Bone marrow (tissue), 2 donors: Measurements from ENCODE around the gene DRAXIN.

Experiments
- DNase-seq, 2 donors: peaks; one replicate each; lab custom pipeline; 2025; lab: John Stamatoyannopoulos, UW

The DRAXIN gene

GRCh38 chr1:11691302-11691914 lies at the start of gene DRAXIN:
Gene DRAXIN (plus strand): TSS chr1:11691710. CDS start chr1:11706259, 14,549 bp downstream.
- DNase-seq, result no peak

- DNase-seq, result no peak
Observed at GRCh38 chr1:11641776-11642305, 49.7 kb upstream of the DRAXIN start.

GRCh38 chr1:11642418-11643017 lies 49.0 kb upstream of the DRAXIN start:
- DNase-seq, result peak; percentile 12 to 63

- DNase-seq, result no peak
Observed at GRCh38 chr1:11643782-11644181, 47.7 kb upstream of the DRAXIN start.

- DNase-seq, result no peak
Observed at GRCh38 chr1:11645270-11645669, 46.2 kb upstream of the DRAXIN start.

GRCh38 chr1:11645670-11646265 lies 45.7 kb upstream of the DRAXIN start:
- peak; percentile 18 to 48 for DNase-seq

GRCh38 chr1:11646317-11646716 lies 45.2 kb upstream of the DRAXIN start:
- no peak for DNase-seq

GRCh38 chr1:11647333-11647732 lies 44.2 kb upstream of the DRAXIN start:
- no peak for DNase-seq

- no peak for DNase-seq
Observed at GRCh38 chr1:11648039-11648438, 43.5 kb upstream of the DRAXIN start.

- no peak for DNase-seq
Observed at GRCh38 chr1:11648732-11649158, 42.8 kb upstream of the DRAXIN start.

GRCh38 chr1:11649237-11649623 lies 42.3 kb upstream of the DRAXIN start:
- no peak for DNase-seq

- DNase-seq, result no peak
Observed at GRCh38 chr1:11649624-11650330, 41.7 kb upstream of the DRAXIN start.

GRCh38 chr1:11650331-11650991 lies 41.0 kb upstream of the DRAXIN start:
- DNase-seq, result peak; percentile 40 to 55

GRCh38 chr1:11651017-11651416 lies 40.5 kb upstream of the DRAXIN start:
- no peak for DNase-seq

GRCh38 chr1:11652203-11652780 lies 39.2 kb upstream of the DRAXIN start:
- no peak for DNase-seq

GRCh38 chr1:11653101-11653860 lies 38.2 kb upstream of the DRAXIN start:
- no peak for DNase-seq

GRCh38 chr1:11653861-11654136 lies 37.7 kb upstream of the DRAXIN start:
- DNase-seq, result no peak

GRCh38 chr1:11654137-11654938 lies 37.2 kb upstream of the DRAXIN start, which contains the start of the genes FBXO2 and FBXO44:
Gene FBXO2 (minus strand): TSS chr1:11654429. CDS start chr1:11654340, 89 bp downstream.
Gene FBXO44 (plus strand): TSS chr1:11654877. CDS start chr1:11655836, 959 bp downstream.
- DNase-seq, result peak in 1 of 2 donors; percentile 19

GRCh38 chr1:11654939-11655808 lies 36.3 kb upstream of the DRAXIN start:
- no peak for DNase-seq
